Measurements from ENCODE around the gene GAL3ST2. TPM values are rescaled to one million over a fixed set of nuclear protein-coding genes. Genes with fewer than 3 reads are reported as not detected.

The GAL3ST2 gene
- total RNA-seq, 4 donors from 2014 or later, result 1.6 TPM; not detected in 3

GRCh38 chr2:241809383-241810306 lies 33.0 kb downstream of the GAL3ST2 start:
- Histone ChIP-seq H3K27me3 (peaks cover 0 to under 1% (median 0%) of the 10 kb centered on the region in 3 donors), H3K9me3 (no peaks in the 10 kb centered on the region), H3K27ac (peak overlapping the region; percentile 60 to 78 (median 76)), H3K4me1 (peaks cover 2 to 19% of the 10 kb centered on the region in 2 donors), H3K4me3 (peak overlapping the region in 3 of 4 donors; percentile 9 to 36 (median 25)), H3K36me3 (no peaks in the 10 kb centered on the region)
- peak in 1 of 2 donors; percentile 15 for DNase-seq
- TF ChIP-seq POLR2A (IDR thresholded peaks at IDR 0.05), result no peak
- TF ChIP-seq, protein P1, sequence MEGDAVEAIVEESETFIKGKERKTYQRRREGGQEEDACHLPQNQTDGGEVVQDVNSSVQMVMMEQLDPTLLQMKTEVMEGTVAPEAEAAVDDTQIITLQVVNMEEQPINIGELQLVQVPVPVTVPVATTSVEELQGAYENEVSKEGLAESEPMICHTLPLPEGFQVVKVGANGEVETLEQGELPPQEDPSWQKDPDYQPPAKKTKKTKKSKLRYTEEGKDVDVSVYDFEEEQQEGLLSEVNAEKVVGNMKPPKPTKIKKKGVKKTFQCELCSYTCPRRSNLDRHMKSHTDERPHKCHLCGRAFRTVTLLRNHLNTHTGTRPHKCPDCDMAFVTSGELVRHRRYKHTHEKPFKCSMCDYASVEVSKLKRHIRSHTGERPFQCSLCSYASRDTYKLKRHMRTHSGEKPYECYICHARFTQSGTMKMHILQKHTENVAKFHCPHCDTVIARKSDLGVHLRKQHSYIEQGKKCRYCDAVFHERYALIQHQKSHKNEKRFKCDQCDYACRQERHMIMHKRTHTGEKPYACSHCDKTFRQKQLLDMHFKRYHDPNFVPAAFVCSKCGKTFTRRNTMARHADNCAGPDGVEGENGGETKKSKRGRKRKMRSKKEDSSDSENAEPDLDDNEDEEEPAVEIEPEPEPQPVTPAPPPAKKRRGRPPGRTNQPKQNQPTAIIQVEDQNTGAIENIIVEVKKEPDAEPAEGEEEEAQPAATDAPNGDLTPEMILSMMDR (IDR thresholded peaks at IDR 0.05 in 4 of 5, conservative IDR thresholded peaks at IDR 0.05 in 1 of 5), result no peak
- intact Hi-C loops (cut with DNase I; ENCODE audit: low total_unique reads), result no loop called here
- no peak for ATAC-seq
- in situ Hi-C loops (cut with MboI; ENCODE audit: low sequenced_read_pairs in 4 of 4), result no loop called here

GRCh38 chr2:241810307-241811200 lies 33.9 kb downstream of the GAL3ST2 start:
- no peak for TF ChIP-seq POLR2A (IDR thresholded peaks at IDR 0.05)
- Histone ChIP-seq H3K27me3 (no peaks in the 10 kb centered on the region), H3K4me3 (peak overlapping the region in 2 of 4 donors; percentile 25 to 36), H3K27ac (peak overlapping the region; percentile 60 to 78 (median 76)), H3K36me3 (no peaks in the 10 kb centered on the region), H3K4me1 (peaks cover 0 to 19% of the 10 kb centered on the region in 2 donors), H3K9me3 (no peaks in the 10 kb centered on the region)
- in situ Hi-C loops (cut with MboI; ENCODE audit: low sequenced_read_pairs in 4 of 4), result no loop called here
- intact Hi-C loops (cut with DNase I; ENCODE audit: low total_unique reads), result no loop called here
- peak in 1 of 2 donors; percentile 79 for DNase-seq
- ATAC-seq, result peak in 1 of 2 donors; percentile 45

DNA sequence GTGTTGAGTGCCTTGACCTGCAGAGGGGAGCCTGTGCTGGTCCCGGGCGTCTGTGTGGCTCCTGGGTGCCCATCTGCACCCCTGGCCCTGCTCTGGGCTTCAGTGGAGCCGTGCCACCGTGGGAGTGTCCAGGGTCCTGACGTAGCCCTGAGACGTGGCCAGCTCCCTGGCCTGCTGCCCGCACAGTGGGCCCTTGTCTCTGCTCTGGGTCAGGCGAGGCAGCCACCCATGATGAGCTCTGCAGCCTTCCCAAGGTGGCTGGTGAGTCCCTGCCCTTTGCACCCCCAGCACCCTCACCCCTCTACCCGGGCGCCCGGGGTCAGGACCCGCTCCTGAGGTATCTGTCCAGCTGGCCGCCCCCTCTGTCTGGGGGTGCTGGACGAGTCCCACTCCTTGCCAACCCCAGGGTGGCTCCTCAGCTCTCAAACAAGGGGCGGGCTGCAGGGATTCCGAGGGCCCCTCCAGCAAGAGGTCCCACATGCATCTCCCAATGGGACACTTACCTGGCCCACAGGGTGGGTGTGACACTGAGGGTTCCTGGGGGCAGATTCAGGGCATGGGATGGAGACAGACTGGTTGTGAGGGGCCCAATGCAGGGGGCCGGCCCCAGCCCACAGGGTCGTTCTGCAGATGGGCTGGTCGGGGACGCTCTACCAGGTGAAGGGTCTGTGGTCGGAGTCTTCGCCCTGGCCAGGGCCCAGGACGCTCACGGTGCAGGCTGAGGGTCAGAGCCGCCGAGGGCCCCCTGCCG lies 34.8 kb downstream of the GAL3ST2 start:
- H3K9me3 ChIP-seq, result no peaks in the 10 kb centered on the region
- no peak for TF ChIP-seq POLR2A (IDR thresholded peaks at IDR 0.05)
- TF ChIP-seq, protein P1 (IDR thresholded peaks at IDR 0.05 in 4 of 5, conservative IDR thresholded peaks at IDR 0.05 in 1 of 5), result no peak
- intact Hi-C loops (cut with DNase I; ENCODE audit: low total_unique reads), result no loop called here

GRCh38 chr2:241811952-241812729 lies 35.5 kb downstream of the GAL3ST2 start:
- Histone ChIP-seq H3K36me3 (no peaks in the 10 kb centered on the region), H3K9me3 (no peaks in the 10 kb centered on the region), H3K4me3 (no peak overlapping the region), H3K27ac (no peak overlapping the region), H3K27me3 (no peaks in the 10 kb centered on the region), H3K4me1 (peaks cover 0 to 19% of the 10 kb centered on the region in 2 donors)
- in situ Hi-C loops (cut with MboI; ENCODE audit: low sequenced_read_pairs in 4 of 4), result no loop called here
- intact Hi-C loops (cut with DNase I; ENCODE audit: low total_unique reads), result no loop called here
- no peak for ATAC-seq
- TF ChIP-seq POLR2A (IDR thresholded peaks at IDR 0.05), result no peak
- TF ChIP-seq, protein P1 (IDR thresholded peaks at IDR 0.05 in 4 of 5, conservative IDR thresholded peaks at IDR 0.05 in 1 of 5), result no peak
- peak in 1 of 2 donors; percentile 15 for DNase-seq

More for the DNA sequence above, 34.8 kb downstream of the GAL3ST2 start:
- Histone ChIP-seq H3K27me3 (no peaks in the 10 kb centered on the region), H3K36me3 (no peaks in the 10 kb centered on the region), H3K4me3 (peak overlapping the region in 1 of 4 donors; percentile 36), H3K27ac (peak overlapping the region; percentile 60 to 78 (median 76)), H3K4me1 (peaks cover 0 to 19% of the 10 kb centered on the region in 2 donors)
- ATAC-seq, result peak in 1 of 2 donors; percentile 23
- DNase-seq, result peak in 1 of 2 donors; percentile 63
- in situ Hi-C loops (cut with MboI; ENCODE audit: low sequenced_read_pairs in 4 of 4), result no loop called here

All from gastrocnemius medialis (tissue), 4 donors.